ENCODE data around the gene HBE1. TPM values are rescaled to one million over a fixed set of nuclear protein-coding genes. Genes with fewer than 3 reads are reported as not detected.

The HBE1 gene
- total RNA-seq, 6 experiments from 2014 or later, result not detected

DNA sequence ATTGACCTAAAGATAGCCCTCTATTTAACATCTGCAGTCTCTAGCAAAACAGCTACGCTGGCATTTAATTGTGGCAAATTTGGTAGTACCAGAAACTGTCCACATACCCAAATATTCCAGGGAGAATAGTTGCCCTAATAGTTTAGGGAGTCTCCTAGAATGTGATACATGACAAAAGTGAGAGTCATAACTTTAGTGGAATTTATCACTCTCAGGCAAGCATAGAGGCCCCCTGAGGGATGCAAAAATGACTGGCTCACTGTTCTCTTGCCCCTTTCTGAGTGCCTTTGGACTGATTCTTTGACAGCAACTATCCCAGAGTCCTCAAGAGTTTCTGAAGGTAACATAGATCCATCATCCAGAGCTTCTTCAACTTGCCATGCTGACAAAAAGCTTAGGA lies 34.3 kb upstream of the HBE1 start:
- H3K4me1 ChIP-seq, result no peaks in the 10 kb centered on the region
- intact Hi-C loops (cut with DNase I), result no loop called here
- H3K27me3 ChIP-seq, result no peaks in the 10 kb centered on the region
- no peaks in the 10 kb centered on the region for H3K9me3 ChIP-seq
- TF ChIP-seq, protein P1, sequence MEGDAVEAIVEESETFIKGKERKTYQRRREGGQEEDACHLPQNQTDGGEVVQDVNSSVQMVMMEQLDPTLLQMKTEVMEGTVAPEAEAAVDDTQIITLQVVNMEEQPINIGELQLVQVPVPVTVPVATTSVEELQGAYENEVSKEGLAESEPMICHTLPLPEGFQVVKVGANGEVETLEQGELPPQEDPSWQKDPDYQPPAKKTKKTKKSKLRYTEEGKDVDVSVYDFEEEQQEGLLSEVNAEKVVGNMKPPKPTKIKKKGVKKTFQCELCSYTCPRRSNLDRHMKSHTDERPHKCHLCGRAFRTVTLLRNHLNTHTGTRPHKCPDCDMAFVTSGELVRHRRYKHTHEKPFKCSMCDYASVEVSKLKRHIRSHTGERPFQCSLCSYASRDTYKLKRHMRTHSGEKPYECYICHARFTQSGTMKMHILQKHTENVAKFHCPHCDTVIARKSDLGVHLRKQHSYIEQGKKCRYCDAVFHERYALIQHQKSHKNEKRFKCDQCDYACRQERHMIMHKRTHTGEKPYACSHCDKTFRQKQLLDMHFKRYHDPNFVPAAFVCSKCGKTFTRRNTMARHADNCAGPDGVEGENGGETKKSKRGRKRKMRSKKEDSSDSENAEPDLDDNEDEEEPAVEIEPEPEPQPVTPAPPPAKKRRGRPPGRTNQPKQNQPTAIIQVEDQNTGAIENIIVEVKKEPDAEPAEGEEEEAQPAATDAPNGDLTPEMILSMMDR (IDR thresholded peaks at IDR 0.05), result no peak
- TF ChIP-seq POLR2A (IDR thresholded peaks at IDR 0.05), result no peak
- ATAC-seq (no peak), DNase-seq (no peak)
- no peaks in the 10 kb centered on the region for H3K36me3 ChIP-seq
- 100% methylated on average over 1 of the region's 1 CpG for WGBS (ENCODE audit: insufficient coverage, low coverage, low lambda C conversion rate, missing lambda C conversion rate)
- H3K4me3 ChIP-seq, result no peak overlapping the region
- no peak overlapping the region for H3K27ac ChIP-seq

DNA sequence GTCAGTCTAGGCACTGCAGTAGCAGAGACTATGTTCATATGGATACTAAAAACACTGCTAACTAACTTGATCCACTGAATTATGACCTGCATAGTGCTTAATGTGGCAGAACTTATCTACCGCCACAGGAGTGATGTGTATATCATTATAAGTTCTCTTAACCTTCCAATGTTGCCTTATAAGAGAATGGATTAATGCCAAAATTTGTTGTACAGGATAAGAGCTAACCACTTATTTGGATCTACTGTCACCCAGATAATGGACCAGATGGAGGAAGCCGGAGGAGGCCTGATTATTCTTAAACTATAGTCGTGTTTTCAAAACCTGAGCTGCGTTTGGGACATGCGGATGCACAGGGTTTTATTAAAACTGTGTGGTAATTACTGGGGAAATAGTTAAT lies 33.9 kb upstream of the HBE1 start:
- ATAC-seq (no peak), DNase-seq (no peak)
- H3K27me3 ChIP-seq, result no peaks in the 10 kb centered on the region
- 74% methylated on average over 5 of the region's 5 CpGs for WGBS (ENCODE audit: insufficient coverage, low coverage, low lambda C conversion rate, missing lambda C conversion rate)
- no peaks in the 10 kb centered on the region for H3K4me1 ChIP-seq
- intact Hi-C loops (cut with DNase I), result no loop called here
- TF ChIP-seq POLR2A (IDR thresholded peaks at IDR 0.05), result no peak
- TF ChIP-seq, protein P1 (IDR thresholded peaks at IDR 0.05), result no peak
- H3K9me3 ChIP-seq, result no peaks in the 10 kb centered on the region
- H3K4me3 ChIP-seq, result no peak overlapping the region
- no peaks in the 10 kb centered on the region for H3K36me3 ChIP-seq
- H3K27ac ChIP-seq, result no peak overlapping the region

DNA sequence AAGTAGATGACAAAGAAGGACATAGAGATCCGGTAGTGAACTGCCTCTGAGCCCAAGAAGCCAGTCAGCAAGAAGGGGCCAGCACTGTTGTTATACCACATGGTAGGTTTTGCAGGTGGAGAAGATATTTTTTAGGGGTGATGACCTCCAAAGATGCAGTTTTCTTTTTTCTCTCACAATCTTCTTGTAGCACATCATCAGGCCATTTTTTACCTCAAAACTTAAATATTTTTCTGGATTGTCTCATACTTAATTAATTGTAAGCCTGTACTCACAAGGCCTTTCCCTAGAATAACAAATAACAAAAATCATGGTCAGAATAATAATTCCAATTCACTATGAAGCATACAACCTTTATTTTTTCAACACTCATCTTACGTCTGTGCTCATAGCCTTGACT lies 32.1 kb upstream of the HBE1 start, which contains the start of gene OR51B4:
OR51B4 (minus strand) TSS at position 101 of the 400 bp plus-strand sequence; CDS start at position 101, 0 bp downstream.
- WGBS (ENCODE audit: insufficient coverage, low coverage, low lambda C conversion rate, missing lambda C conversion rate), result 75% methylated on average over 2 of the region's 2 CpGs
- no peak for TF ChIP-seq POLR2A (IDR thresholded peaks at IDR 0.05)
- TF ChIP-seq, protein P1 (IDR thresholded peaks at IDR 0.05), result no peak
- H3K36me3 ChIP-seq, result no peaks in the 10 kb centered on the region
- H3K4me1 ChIP-seq, result no peaks in the 10 kb centered on the region
- DNase-seq (no peak), ATAC-seq (no peak)
- no peak within 1 kb of the TSS for H3K27ac ChIP-seq
- H3K27me3 ChIP-seq, result no peaks in the 10 kb centered on the region
- no peaks in the 10 kb centered on the region for H3K9me3 ChIP-seq
- no peak within 1 kb of the TSS for H3K4me3 ChIP-seq
- intact Hi-C loops (cut with DNase I), result no loop called here

DNA sequence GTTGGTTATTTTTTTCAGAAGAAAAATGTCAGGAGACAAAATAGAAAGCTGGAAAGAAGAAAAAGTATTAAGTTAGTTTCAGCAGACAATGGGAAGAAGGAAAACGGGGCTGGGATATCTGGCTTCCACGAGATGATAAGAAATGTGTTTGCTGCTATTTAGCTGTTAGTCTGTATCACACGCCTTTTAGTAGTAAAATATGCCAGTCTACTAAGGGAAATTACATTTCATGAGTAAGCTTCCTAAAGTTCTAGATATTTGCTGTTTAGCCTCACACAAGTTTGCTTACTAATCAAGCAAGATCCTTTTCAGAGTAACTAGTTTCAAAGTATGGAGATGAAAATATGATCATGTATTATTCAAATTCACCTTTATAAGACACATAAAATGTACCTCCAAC lies 30.5 kb upstream of the HBE1 start:
- ATAC-seq (no peak), DNase-seq (no peak)
- H3K36me3 ChIP-seq, result no peaks in the 10 kb centered on the region
- H3K27ac ChIP-seq, result no peak overlapping the region
- no peaks in the 10 kb centered on the region for H3K4me1 ChIP-seq
- TF ChIP-seq, protein P1 (IDR thresholded peaks at IDR 0.05), result no peak
- TF ChIP-seq POLR2A (IDR thresholded peaks at IDR 0.05), result no peak
- WGBS (ENCODE audit: insufficient coverage, low coverage, low lambda C conversion rate, missing lambda C conversion rate), result 30% methylated on average over 3 of the region's 3 CpGs
- H3K27me3 ChIP-seq, result no peaks in the 10 kb centered on the region
- intact Hi-C loops (cut with DNase I), result no loop called here
- H3K9me3 ChIP-seq, result no peaks in the 10 kb centered on the region
- no peak overlapping the region for H3K4me3 ChIP-seq

DNA sequence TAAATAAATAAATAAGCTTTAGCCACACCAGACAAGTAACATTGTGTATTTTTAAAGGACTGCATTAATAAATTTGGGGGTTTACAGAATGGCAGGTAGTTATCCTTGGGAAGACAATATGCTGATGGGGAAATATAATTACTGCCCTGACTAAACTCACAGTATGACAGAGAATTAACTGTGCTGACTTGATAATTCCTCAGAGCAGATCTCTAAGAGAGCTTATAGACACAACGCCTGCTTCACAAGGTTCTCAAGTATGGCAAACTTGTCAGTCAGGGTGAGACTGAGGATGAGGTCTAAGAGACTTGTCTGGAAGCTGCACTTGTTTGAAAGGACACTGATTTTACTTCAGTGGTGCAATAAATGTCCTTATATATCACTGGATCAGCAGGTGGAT lies 28.7 kb upstream of the HBE1 start:
- no peak overlapping the region for H3K4me3 ChIP-seq
- 15% methylated on average over 1 of the region's 1 CpG for WGBS (ENCODE audit: insufficient coverage, low coverage, low lambda C conversion rate, missing lambda C conversion rate)
- H3K9me3 ChIP-seq, result no peaks in the 10 kb centered on the region
- TF ChIP-seq, protein P1 (IDR thresholded peaks at IDR 0.05), result no peak
- no peak for TF ChIP-seq POLR2A (IDR thresholded peaks at IDR 0.05)
- no peaks in the 10 kb centered on the region for H3K27me3 ChIP-seq
- no peaks in the 10 kb centered on the region for H3K4me1 ChIP-seq
- H3K36me3 ChIP-seq, result no peaks in the 10 kb centered on the region
- ATAC-seq, result no peak
- DNase-seq, result no peak
- H3K27ac ChIP-seq, result no peak overlapping the region
- intact Hi-C loops (cut with DNase I), result no loop called here

All from right lobe of liver (tissue), 6 donors.